ENCODE data around the gene WDR53. TPM values are rescaled to one million over a fixed set of nuclear protein-coding genes. Genes with fewer than 3 reads are reported as not detected.
"Not testable (repeated sequence)": the region's sequence is repeated elsewhere in the genome, so short reads cannot be mapped to it uniquely, and the experiment has no call there.

Gene WDR53
- 0.21 TPM for total RNA-seq

GRCh38 chr3:196568246-196569002, at the start of gene WDR53, which contains the start of gene FBXO45:
Gene WDR53, minus strand, starts transcription at chr3:196568554. Its CDS starts 7,079 bp downstream, at chr3:196561475.
Gene FBXO45, plus strand, starts transcription at chr3:196568660. Its CDS starts 325 bp downstream, at chr3:196568985.
- peaks cover 8 to 14% of the 10 kb centered on the region in 2 donors for H3K4me1 ChIP-seq
- intact Hi-C loops (cut with DNase I), result loop anchor here (1.0 to 2.0 kb wide), 6 partner anchors 66 to 374 kb away; partner anchors contain the start of genes DYNLT2B, NCBP2, PCYT1A and RNF168
- peak within 1 kb of the TSS; percentile 85 to 92 for H3K27ac ChIP-seq

DNA sequence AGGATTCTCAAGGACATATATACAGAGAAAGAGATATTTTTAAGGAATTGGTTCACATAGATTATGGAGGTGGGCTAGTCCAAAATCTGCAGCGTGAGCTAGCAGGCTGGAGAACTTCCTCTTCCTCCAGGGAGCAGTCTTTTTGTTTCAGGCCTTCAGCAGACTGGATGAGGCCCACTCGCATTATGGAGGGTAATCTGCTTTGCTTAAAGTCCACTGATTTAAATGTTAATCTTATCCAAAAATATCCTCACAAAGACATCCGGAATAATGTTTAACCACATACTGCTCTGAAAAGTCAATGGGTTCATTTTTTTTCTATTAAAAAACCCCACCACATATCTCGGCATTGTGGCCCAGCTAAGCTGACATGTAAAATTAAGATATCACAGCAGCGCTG, 48.9 kb upstream of the WDR53 start:
- TF ChIP-seq, protein P1, sequence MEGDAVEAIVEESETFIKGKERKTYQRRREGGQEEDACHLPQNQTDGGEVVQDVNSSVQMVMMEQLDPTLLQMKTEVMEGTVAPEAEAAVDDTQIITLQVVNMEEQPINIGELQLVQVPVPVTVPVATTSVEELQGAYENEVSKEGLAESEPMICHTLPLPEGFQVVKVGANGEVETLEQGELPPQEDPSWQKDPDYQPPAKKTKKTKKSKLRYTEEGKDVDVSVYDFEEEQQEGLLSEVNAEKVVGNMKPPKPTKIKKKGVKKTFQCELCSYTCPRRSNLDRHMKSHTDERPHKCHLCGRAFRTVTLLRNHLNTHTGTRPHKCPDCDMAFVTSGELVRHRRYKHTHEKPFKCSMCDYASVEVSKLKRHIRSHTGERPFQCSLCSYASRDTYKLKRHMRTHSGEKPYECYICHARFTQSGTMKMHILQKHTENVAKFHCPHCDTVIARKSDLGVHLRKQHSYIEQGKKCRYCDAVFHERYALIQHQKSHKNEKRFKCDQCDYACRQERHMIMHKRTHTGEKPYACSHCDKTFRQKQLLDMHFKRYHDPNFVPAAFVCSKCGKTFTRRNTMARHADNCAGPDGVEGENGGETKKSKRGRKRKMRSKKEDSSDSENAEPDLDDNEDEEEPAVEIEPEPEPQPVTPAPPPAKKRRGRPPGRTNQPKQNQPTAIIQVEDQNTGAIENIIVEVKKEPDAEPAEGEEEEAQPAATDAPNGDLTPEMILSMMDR (IDR thresholded peaks at IDR 0.05), result no peak
- Histone ChIP-seq H3K4me3 (no peak overlapping the region), H3K36me3 (no peaks in the 10 kb centered on the region), H3K4me1 (no peaks in the 10 kb centered on the region), H3K27me3 (no peaks in the 10 kb centered on the region), H3K27ac (no peak overlapping the region), H3K9me3 (no peaks in the 10 kb centered on the region)
- DNase-seq (ENCODE audit: low spot score in 2 of 2), result no peak
- intact Hi-C loops (cut with DNase I), result no loop called here

More at GRCh38 chr3:196568246-196569002, at the start of gene WDR53, which contains the start of gene FBXO45:
- H3K27me3 ChIP-seq, result no peaks in the 10 kb centered on the region
- TF ChIP-seq, protein P1 (IDR thresholded peaks at IDR 0.05), result no peak
- no peaks in the 10 kb centered on the region for H3K36me3 ChIP-seq
- H3K9me3 ChIP-seq, result no peaks in the 10 kb centered on the region
- H3K4me3 ChIP-seq, result peak within 1 kb of the TSS; percentile 92 to 94
- DNase-seq (ENCODE audit: low spot score in 2 of 2), result peak; percentile 86 to 96

- H3K4me1 ChIP-seq; H3K9me3 ChIP-seq; DNase-seq (ENCODE audit: low spot score in 2 of 2); H3K27me3 ChIP-seq; H3K4me3 ChIP-seq; intact Hi-C loops (cut with DNase I); H3K36me3 ChIP-seq; H3K27ac ChIP-seq: not testable (repeated sequence)
Observed at GRCh38 chr3:196615234-196615633, 46.9 kb upstream of the WDR53 start.

GRCh38 chr3:196611761-196612483, 43.6 kb upstream of the WDR53 start:
- intact Hi-C loops (cut with DNase I), result no loop called here
- TF ChIP-seq, protein P1 (IDR thresholded peaks at IDR 0.05), result no peak
- Histone ChIP-seq H3K9me3 (no peaks in the 10 kb centered on the region), H3K4me1 (no peaks in the 10 kb centered on the region), H3K27ac (peak overlapping the region in 1 of 2 donors; percentile 11), H3K36me3 (no peaks in the 10 kb centered on the region), H3K4me3 (no peak overlapping the region), H3K27me3 (no peaks in the 10 kb centered on the region)
- DNase-seq (ENCODE audit: low spot score in 2 of 2), result no peak

DNA sequence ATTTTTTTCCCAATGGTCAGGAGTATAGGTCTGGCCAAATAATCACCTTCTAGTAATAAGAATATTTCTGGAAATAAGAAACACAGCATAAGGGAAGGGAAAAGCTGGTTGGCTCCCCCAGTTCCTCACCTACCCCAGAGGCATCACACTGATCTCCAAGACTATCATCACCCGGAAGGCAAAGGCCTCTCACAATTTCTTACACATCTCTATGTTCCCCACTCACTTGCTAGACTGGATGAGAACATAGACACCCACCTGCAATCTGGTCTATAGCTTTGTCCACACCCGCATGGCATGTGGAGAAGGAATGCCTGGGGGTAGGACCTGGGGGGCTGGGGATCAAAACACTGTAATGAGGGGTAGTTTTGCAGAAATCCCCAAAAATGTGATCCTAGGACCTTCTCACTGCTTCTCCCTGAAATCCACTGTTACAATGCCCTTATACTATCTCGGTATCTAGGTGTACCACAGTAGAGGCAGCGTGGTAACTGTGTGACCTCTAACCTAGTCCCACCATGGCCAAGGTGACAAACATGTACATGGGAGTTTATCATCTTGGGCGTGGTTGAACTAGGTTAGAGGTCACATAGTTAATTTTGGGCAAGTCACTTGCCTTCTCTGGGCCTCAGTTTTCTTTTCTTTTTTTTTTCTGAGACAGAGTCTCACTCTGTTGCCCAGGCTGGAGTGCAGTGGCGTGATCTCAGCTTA, 41.6 kb upstream of the WDR53 start:
- H3K4me3 ChIP-seq, result no peak overlapping the region
- peak in 1 of 2 donors; percentile 9 for DNase-seq (ENCODE audit: low spot score in 2 of 2)
- H3K36me3 ChIP-seq, result no peaks in the 10 kb centered on the region
- no peaks in the 10 kb centered on the region for H3K27me3 ChIP-seq
- intact Hi-C loops (cut with DNase I), result loop anchor here (1.0 kb wide), 1 partner anchor 75 kb away; no protein-coding TSS in a partner anchor
- no peak overlapping the region for H3K27ac ChIP-seq
- H3K9me3 ChIP-seq, result no peaks in the 10 kb centered on the region
- TF ChIP-seq, protein P1 (IDR thresholded peaks at IDR 0.05), result no peak
- no peaks in the 10 kb centered on the region for H3K4me1 ChIP-seq

Data from ascending aorta (tissue), 2 donors.